ENCODE measurements around the gene FAM241A.

Gene FAM241A

GRCh38 chr4:112189754-112190153, 44.5 kb downstream of the FAM241A start:
- TF ChIP-seq EZH2 (IDR thresholded peaks at IDR 0.05; ENCODE audit: borderline replicate concordance, low read length), result no peak
- no peak for TF ChIP-seq CTCF (IDR thresholded peaks at IDR 0.05; ENCODE audit: low read length)
- no peaks in the 10 kb centered on the region for H3K27me3 ChIP-seq (ENCODE audit: insufficient read depth, low read length)
- H3K9me3 ChIP-seq (ENCODE audit: low read length), result no peaks in the 10 kb centered on the region
- no peak overlapping the region for H3K4me3 ChIP-seq (ENCODE audit: low read depth, low read length, poor library complexity, severe bottlenecking)
- no peaks in the 10 kb centered on the region for H3F3A ChIP-seq (ENCODE audit: insufficient read depth, low read length)
- H2AFZ ChIP-seq (ENCODE audit: low read length), result no peak overlapping the region
- H3K79me2 ChIP-seq (ENCODE audit: insufficient read depth, low read length), result no peaks in the 10 kb centered on the region
- H3K36me3 ChIP-seq (ENCODE audit: insufficient read depth, low read length), result no peaks in the 10 kb centered on the region
- no peaks in the 10 kb centered on the region for H3K4me1 ChIP-seq (ENCODE audit: insufficient read depth, low read length, severe bottlenecking)
- no peaks in the 10 kb centered on the region for H4K20me1 ChIP-seq (ENCODE audit: insufficient read depth, low read length)
- H3K4me2 ChIP-seq (ENCODE audit: low read length), result no peak overlapping the region
- H3K9me2 ChIP-seq (ENCODE audit: low read depth, low read length), result no peaks in the 10 kb centered on the region
- H3K9ac ChIP-seq (ENCODE audit: low read length), result no peak overlapping the region
- no peak overlapping the region for H3K27ac ChIP-seq (ENCODE audit: low read depth, low read length, poor library complexity, severe bottlenecking)

GRCh38 chr4:112190684-112191083, 45.4 kb downstream of the FAM241A start:
- Histone ChIP-seq H3K9me3 (ENCODE audit: low read length) (no peaks in the 10 kb centered on the region), H2AFZ (ENCODE audit: low read length) (no peak overlapping the region), H3K9ac (ENCODE audit: low read length) (no peak overlapping the region), H3K27me3 (ENCODE audit: insufficient read depth, low read length) (no peaks in the 10 kb centered on the region), H3K4me3 (ENCODE audit: low read depth, low read length, poor library complexity, severe bottlenecking) (no peak overlapping the region), H4K20me1 (ENCODE audit: insufficient read depth, low read length) (no peaks in the 10 kb centered on the region), H3F3A (ENCODE audit: insufficient read depth, low read length) (no peaks in the 10 kb centered on the region), H3K27ac (ENCODE audit: low read depth, low read length, poor library complexity, severe bottlenecking) (no peak overlapping the region), H3K79me2 (ENCODE audit: insufficient read depth, low read length) (no peaks in the 10 kb centered on the region), H3K4me1 (ENCODE audit: insufficient read depth, low read length, severe bottlenecking) (no peaks in the 10 kb centered on the region), H3K9me2 (ENCODE audit: low read depth, low read length) (no peaks in the 10 kb centered on the region), H3K36me3 (ENCODE audit: insufficient read depth, low read length) (no peaks in the 10 kb centered on the region), H3K4me2 (ENCODE audit: low read length) (no peak overlapping the region)
- TF ChIP-seq CTCF (IDR thresholded peaks at IDR 0.05; ENCODE audit: low read length), result no peak
- no peak for TF ChIP-seq EZH2 (IDR thresholded peaks at IDR 0.05; ENCODE audit: borderline replicate concordance, low read length)

DNA sequence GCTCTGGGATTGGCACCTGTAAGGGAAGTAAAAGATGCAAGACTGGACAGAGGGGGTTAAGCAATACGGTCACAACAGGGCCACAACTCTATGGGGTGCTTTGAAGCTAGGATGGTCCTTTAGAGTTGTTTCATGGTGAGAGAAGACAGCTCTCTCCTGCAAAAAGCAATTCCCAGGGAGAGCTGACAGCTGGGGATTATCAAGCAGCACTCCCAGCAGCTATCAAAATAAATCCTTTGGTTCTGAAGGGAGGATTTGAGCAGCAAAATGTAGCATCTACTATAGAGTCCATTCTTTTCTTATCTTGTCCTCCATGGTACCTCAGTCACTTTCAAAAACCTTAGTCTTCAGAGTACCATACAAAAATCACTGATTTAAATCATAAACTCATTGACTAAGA, 51.2 kb downstream of the FAM241A start:
- no peak overlapping the region for H3K4me3 ChIP-seq (ENCODE audit: low read depth, low read length, poor library complexity, severe bottlenecking)
- no peak overlapping the region for H3K9ac ChIP-seq (ENCODE audit: low read length)
- H3K36me3 ChIP-seq (ENCODE audit: insufficient read depth, low read length), result no peaks in the 10 kb centered on the region
- no peaks in the 10 kb centered on the region for H3K79me2 ChIP-seq (ENCODE audit: insufficient read depth, low read length)
- no peaks in the 10 kb centered on the region for H3K9me3 ChIP-seq (ENCODE audit: low read length)
- no peaks in the 10 kb centered on the region for H4K20me1 ChIP-seq (ENCODE audit: insufficient read depth, low read length)
- no peaks in the 10 kb centered on the region for H3F3A ChIP-seq (ENCODE audit: insufficient read depth, low read length)
- TF ChIP-seq EZH2 (IDR thresholded peaks at IDR 0.05; ENCODE audit: borderline replicate concordance, low read length) (no peak), CTCF (IDR thresholded peaks at IDR 0.05; ENCODE audit: low read length) (no peak)
- no peak overlapping the region for H3K4me2 ChIP-seq (ENCODE audit: low read length)
- no peak overlapping the region for H3K27ac ChIP-seq (ENCODE audit: low read depth, low read length, poor library complexity, severe bottlenecking)
- H3K27me3 ChIP-seq (ENCODE audit: insufficient read depth, low read length), result no peaks in the 10 kb centered on the region
- H2AFZ ChIP-seq (ENCODE audit: low read length), result no peak overlapping the region
- no peaks in the 10 kb centered on the region for H3K9me2 ChIP-seq (ENCODE audit: low read depth, low read length)
- no peaks in the 10 kb centered on the region for H3K4me1 ChIP-seq (ENCODE audit: insufficient read depth, low read length, severe bottlenecking)

All from OCI-LY1 (cell line).